HCEC 1CT (cell line): ENCODE results near the gene ARL8B.

Source experiments
- DNase-seq: peaks from one replicate; pipeline ENCODE4 v3.0.0-alpha.2; 2017

The ARL8B gene

GRCh38 chr3:5187920-5188418 lies 65.9 kb downstream of the ARL8B start:
- DNase-seq, result peak; percentile 35

GRCh38 chr3:5188419-5189221 lies 66.5 kb downstream of the ARL8B start:
- peak; percentile 31 for DNase-seq

GRCh38 chr3:5190147-5190791 lies 68.2 kb downstream of the ARL8B start:
- DNase-seq, result no peak

- DNase-seq, result no peak
Observed at GRCh38 chr3:5191555-5192304, 69.6 kb downstream of the ARL8B start.

GRCh38 chr3:5192571-5193365 lies 70.7 kb downstream of the ARL8B start:
- no peak for DNase-seq

- no peak for DNase-seq
Observed at GRCh38 chr3:5194341-5194740, 72.2 kb downstream of the ARL8B start.

GRCh38 chr3:5194801-5195509 lies 72.9 kb downstream of the ARL8B start:
- peak; percentile 81 for DNase-seq

- peak; percentile 6 for DNase-seq
Observed at GRCh38 chr3:5195605-5196004, 73.5 kb downstream of the ARL8B start.

GRCh38 chr3:5197022-5197421 lies 74.9 kb downstream of the ARL8B start:
- peak; percentile 88 for DNase-seq

GRCh38 chr3:5197470-5198312 lies 75.6 kb downstream of the ARL8B start:
- DNase-seq, result peak; percentile 46

GRCh38 chr3:5198313-5198677 lies 76.2 kb downstream of the ARL8B start:
- no peak for DNase-seq

- DNase-seq, result no peak
Observed at GRCh38 chr3:5198986-5199731, 77.1 kb downstream of the ARL8B start.

- DNase-seq, result no peak
Observed at GRCh38 chr3:5201536-5201935, 79.4 kb downstream of the ARL8B start.

GRCh38 chr3:5202222-5202621 lies 80.1 kb downstream of the ARL8B start:
- no peak for DNase-seq

GRCh38 chr3:5205165-5205941 lies 83.3 kb downstream of the ARL8B start:
- DNase-seq, result no peak

GRCh38 chr3:5210926-5211325 lies 88.8 kb downstream of the ARL8B start:
- no peak for DNase-seq

- no peak for DNase-seq
Observed at GRCh38 chr3:5212628-5213573, 90.8 kb downstream of the ARL8B start.

GRCh38 chr3:5213574-5213966 lies 91.5 kb downstream of the ARL8B start:
- DNase-seq, result no peak
